Gastrocnemius medialis (tissue), 4 donors: ENCODE data around the gene PTGR2.

Source experiments
- POLR2A ChIP-seq, 2 donors: fragments of 450-650 bp; IDR thresholded peaks; one replicate each; pipeline ENCODE4 v1.6.1; 2017; ENCODE audit warnings: antibody characterized with exemption in 2 of 2, mild to moderate bottlenecking in 2 of 2, moderate library complexity in 2 of 2
- TF ChIP-seq, protein P1 (sequence below), 5 experiments: fragments of 450-650 bp in 3 of 5; fragments of 200-600 bp in 2 of 5; sonication (generic) in 2 of 5; IDR thresholded peaks in 4 of 5; conservative IDR thresholded peaks in 1 of 5; 1 replicate in 4 of 5; 2 replicates in 1 of 5; pipeline ENCODE4 v1.5.1; 2016 to 2019; ENCODE audit warnings: antibody characterized with exemption in 5 of 5, mild to moderate bottlenecking in 3 of 5, moderate library complexity in 3 of 5

GRCh38 chr14:73884438-73885190 is 33.0 kb downstream of the PTGR2 start:
- no peak for TF ChIP-seq POLR2A (IDR thresholded peaks at IDR 0.05)
- TF ChIP-seq, protein P1, sequence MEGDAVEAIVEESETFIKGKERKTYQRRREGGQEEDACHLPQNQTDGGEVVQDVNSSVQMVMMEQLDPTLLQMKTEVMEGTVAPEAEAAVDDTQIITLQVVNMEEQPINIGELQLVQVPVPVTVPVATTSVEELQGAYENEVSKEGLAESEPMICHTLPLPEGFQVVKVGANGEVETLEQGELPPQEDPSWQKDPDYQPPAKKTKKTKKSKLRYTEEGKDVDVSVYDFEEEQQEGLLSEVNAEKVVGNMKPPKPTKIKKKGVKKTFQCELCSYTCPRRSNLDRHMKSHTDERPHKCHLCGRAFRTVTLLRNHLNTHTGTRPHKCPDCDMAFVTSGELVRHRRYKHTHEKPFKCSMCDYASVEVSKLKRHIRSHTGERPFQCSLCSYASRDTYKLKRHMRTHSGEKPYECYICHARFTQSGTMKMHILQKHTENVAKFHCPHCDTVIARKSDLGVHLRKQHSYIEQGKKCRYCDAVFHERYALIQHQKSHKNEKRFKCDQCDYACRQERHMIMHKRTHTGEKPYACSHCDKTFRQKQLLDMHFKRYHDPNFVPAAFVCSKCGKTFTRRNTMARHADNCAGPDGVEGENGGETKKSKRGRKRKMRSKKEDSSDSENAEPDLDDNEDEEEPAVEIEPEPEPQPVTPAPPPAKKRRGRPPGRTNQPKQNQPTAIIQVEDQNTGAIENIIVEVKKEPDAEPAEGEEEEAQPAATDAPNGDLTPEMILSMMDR (IDR thresholded peaks at IDR 0.05 in 4 of 5, conservative IDR thresholded peaks at IDR 0.05 in 1 of 5) = no peak
